GM12878 (cell line): ENCODE data around the gene LMAN1L. TPM values are rescaled to one million over a fixed set of nuclear protein-coding genes. Genes with fewer than 3 reads are reported as not detected.

Experiments
- ATF2 ChIP-seq: IDR thresholded peaks from 2 replicates; pipeline ENCODE4 v1.6.1; 2012; ENCODE audit warnings: low read length, inconsistent platforms
- BCL3 ChIP-seq: IDR thresholded peaks from 2 replicates; pipeline ENCODE4 v1.6.1; 2011; ENCODE audit warnings: borderline replicate concordance, low read depth, mild to moderate bottlenecking, moderate library complexity, low read length; ENCODE audit not compliant: insufficient read depth, poor library complexity, severe bottlenecking
- CEBPB ChIP-seq, 2 experiments: fragments of 150-350 bp in 1 of 2; IDR thresholded peaks; 2 replicates each; pipeline ENCODE4 v1.6.1; 2012 to 2014; ENCODE audit warnings: low read depth in 2 of 2, low read length in 2 of 2, borderline replicate concordance in 1 of 2, inconsistent platforms in 1 of 2
- E2F8 ChIP-seq: fragments of 450-650 bp; IDR thresholded peaks from 2 replicates; pipeline ENCODE4 v1.6.1; 2018; ENCODE audit warnings: mild to moderate bottlenecking, low read depth, moderate library complexity; ENCODE audit not compliant: partially characterized antibody
- EZH2 ChIP-seq: IDR thresholded peaks from 2 replicates; pipeline ENCODE4 v1.6.1; 2012; ENCODE audit warnings: low read depth, mild to moderate bottlenecking, control low read depth, inconsistent platforms, low read length, borderline replicate concordance; ENCODE audit not compliant: control insufficient read depth
- FOS ChIP-seq: IDR thresholded peaks from 3 replicates; pipeline ENCODE4 v1.6.1; 2011; ENCODE audit warnings: borderline replicate concordance; ENCODE audit not compliant: insufficient read length; ENCODE audit errors: extremely low read depth
- GATAD2B ChIP-seq: fragments of 450-650 bp; conservative IDR thresholded peaks from 2 replicates; pipeline ENCODE4 v1.6.1; 2017; ENCODE audit warnings: low read depth, mild to moderate bottlenecking, moderate library complexity
- HDAC6 ChIP-seq: fragments of 200-600 bp; sonication (generic); IDR thresholded peaks from one replicate; pipeline ENCODE4 v1.8.0; 2017; ENCODE audit warnings: antibody characterized with exemption; ENCODE audit not compliant: unreplicated experiment
- HSF1 ChIP-seq: fragments of 150-350 bp; IDR thresholded peaks from 2 replicates; pipeline ENCODE4 v1.6.1; 2014; ENCODE audit warnings: mild to moderate bottlenecking, low read depth, low read length
- MTA2 ChIP-seq: fragments of 450-650 bp; IDR thresholded peaks from 2 replicates; pipeline ENCODE4 v1.6.1; 2016; ENCODE audit warnings: low read depth, mild to moderate bottlenecking, moderate library complexity
- NFYB ChIP-seq: IDR thresholded peaks from 2 replicates; pipeline ENCODE4 v1.6.1; 2011; ENCODE audit warnings: low read depth, mild to moderate bottlenecking, low read length, improper control_type of control experiment, moderate library complexity; ENCODE audit not compliant: insufficient read depth
- PAX5 ChIP-seq: IDR thresholded peaks from 2 replicates; pipeline ENCODE4 v1.6.1; 2011; ENCODE audit warnings: low read depth, low read length, borderline replicate concordance
- POLR2A ChIP-seq: IDR thresholded peaks from 2 replicates; pipeline ENCODE4 v1.6.1; 2011; ENCODE audit warnings: low read depth, mild to moderate bottlenecking, low read length
- POU2F2 ChIP-seq: IDR thresholded peaks from 3 replicates; pipeline ENCODE4 v1.6.1; 2011; ENCODE audit warnings: low read depth, mild to moderate bottlenecking, low read length, borderline replicate concordance
- RUNX3 ChIP-seq: IDR thresholded peaks from 2 replicates; pipeline ENCODE4 v1.6.1; 2012; ENCODE audit warnings: low read length, inconsistent platforms
- SIN3A ChIP-seq: IDR thresholded peaks from 2 replicates; pipeline ENCODE4 v1.6.1; 2012; ENCODE audit warnings: low read depth, low read length, improper control_type of control experiment
- ZNF217 ChIP-seq: fragments of 450-650 bp; IDR thresholded peaks from 2 replicates; pipeline ENCODE4 v1.6.1; 2017; ENCODE audit warnings: antibody characterized with exemption, mild to moderate bottlenecking
- polyA plus RNA-seq, 11 experiments: library from polyadenylated mRNA; depleted of rRNA in 4 of 11; unstranded in 6 of 11; stranded (reverse) in 5 of 11; fragments of >200 nt; fragmentation: Nextera tagmentation in 4 of 11; fragmentation: Illumina TruSeq in 1 of 11; extraction: Ambion mirVana in 4 of 11; extraction: Trizol in 1 of 11; gene quantifications; 1 replicate in 1 of 11; 2 replicates in 10 of 11; pipeline versions ENCODE4 v1.2.1 to v1.2.3, GENCODE V29; 2011 to 2016; ENCODE audit warnings: inconsistent platforms in 2 of 11, missing spikeins in 2 of 11, low read depth in 1 of 11
- total RNA-seq, 4 experiments: library from RNA; depleted of rRNA in 3 of 4; stranded (reverse); fragments of >200 nt in 3 of 4; fragmentation: Illumina TruSeq in 1 of 4; extraction: Trizol in 1 of 4; gene quantifications; 2 replicates each; pipeline versions ENCODE4 v1.2.1 to v1.2.3, GENCODE V29; 2013 to 2021
- TF ChIP-seq, protein P1 (sequence below): fragments of 450-650 bp; IDR thresholded peaks from 2 replicates; pipeline ENCODE4 v1.6.1; 2017; ENCODE audit warnings: low read depth, mild to moderate bottlenecking, moderate library complexity
- TF ChIP-seq, protein P2 (sequence below): IDR thresholded peaks from 2 replicates; pipeline ENCODE4 v1.6.1; 2012; ENCODE audit warnings: low read depth, low read length, improper control_type of control experiment

Gene LMAN1L
- total and polyA plus RNA-seq, 10 of the 15 experiments (the other 5 are each of a cell fraction or from before 2014, with no cell fraction given), result not detected

DNA sequence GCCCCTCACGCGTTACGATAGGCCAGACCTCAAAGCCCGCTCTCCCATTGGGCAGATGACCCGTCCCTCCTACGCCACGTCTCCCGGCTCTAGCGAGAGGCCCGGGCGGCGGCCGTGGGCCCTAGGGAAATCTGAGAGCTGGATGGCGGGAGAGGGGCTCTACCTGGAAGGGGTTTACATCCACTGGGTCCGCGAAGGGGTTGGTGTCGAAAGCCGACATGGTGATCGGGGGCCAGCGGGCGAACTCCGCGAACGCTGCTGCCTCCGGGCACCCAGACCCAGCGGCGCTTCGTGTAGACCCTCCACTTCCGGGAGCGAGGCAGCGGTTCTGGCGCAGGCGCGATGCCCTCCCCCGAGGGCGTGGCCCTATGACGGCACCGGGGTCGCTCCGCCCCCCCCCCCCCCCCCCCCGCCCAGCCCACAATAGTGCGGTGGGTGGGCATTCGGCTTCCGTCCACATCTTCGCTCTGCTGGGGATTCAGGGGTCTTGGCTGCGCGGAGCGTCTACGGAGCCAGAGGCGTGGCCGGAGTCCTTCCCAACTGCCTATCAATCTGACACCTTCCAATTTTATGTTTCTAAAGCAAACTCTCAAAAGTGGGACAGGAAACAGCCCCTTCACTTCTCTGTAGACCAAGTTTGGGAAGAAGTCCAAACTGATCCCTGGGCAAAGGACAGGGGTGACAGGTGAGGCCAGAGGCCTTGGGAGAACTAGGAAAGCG, 60.6 kb downstream of the LMAN1L start, which contains the start of gene SCAMP2 (continued):
- TF ChIP-seq, protein P1, sequence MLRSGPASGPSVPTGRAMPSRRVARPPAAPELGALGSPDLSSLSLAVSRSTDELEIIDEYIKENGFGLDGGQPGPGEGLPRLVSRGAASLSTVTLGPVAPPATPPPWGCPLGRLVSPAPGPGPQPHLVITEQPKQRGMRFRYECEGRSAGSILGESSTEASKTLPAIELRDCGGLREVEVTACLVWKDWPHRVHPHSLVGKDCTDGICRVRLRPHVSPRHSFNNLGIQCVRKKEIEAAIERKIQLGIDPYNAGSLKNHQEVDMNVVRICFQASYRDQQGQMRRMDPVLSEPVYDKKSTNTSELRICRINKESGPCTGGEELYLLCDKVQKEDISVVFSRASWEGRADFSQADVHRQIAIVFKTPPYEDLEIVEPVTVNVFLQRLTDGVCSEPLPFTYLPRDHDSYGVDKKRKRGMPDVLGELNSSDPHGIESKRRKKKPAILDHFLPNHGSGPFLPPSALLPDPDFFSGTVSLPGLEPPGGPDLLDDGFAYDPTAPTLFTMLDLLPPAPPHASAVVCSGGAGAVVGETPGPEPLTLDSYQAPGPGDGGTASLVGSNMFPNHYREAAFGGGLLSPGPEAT, result peak; percentile 97
- TF ChIP-seq HSF1 (no peak), PAX5 (no peak), POLR2A (peak; percentile 95), CEBPB (IDR thresholded peaks at IDR 0.05; ENCODE audit: borderline replicate concordance in 1 of 2, low read depth in 2 of 2, low read length in 2 of 2) (no peak), MTA2 (0 out of 2 replicates have a peak, but pooled peaks have one; percentile 44), NFYB (peak; percentile 85), SIN3A (no peak; the same call in 1 of the 2 replicates), HDAC6 (no peak), RUNX3 (peak; percentile 5; the same call in 1 of the 2 replicates), ATF2 (no peak), FOS (peak; percentile 41), E2F8 (peak; percentile 72), GATAD2B (peak; percentile 96), POU2F2 (peak; percentile 21; the same call in 1 of the 3 replicates), ZNF217 (no peak), EZH2 (no peak), BCL3 (no peak)
- TF ChIP-seq, protein P2, sequence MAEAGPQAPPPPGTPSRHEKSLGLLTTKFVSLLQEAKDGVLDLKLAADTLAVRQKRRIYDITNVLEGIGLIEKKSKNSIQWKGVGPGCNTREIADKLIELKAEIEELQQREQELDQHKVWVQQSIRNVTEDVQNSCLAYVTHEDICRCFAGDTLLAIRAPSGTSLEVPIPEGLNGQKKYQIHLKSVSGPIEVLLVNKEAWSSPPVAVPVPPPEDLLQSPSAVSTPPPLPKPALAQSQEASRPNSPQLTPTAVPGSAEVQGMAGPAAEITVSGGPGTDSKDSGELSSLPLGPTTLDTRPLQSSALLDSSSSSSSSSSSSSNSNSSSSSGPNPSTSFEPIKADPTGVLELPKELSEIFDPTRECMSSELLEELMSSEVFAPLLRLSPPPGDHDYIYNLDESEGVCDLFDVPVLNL, result no peak
